ENCODE results near the gene FLVCR1.
"Not testable (repeated sequence)": the region's sequence is repeated elsewhere in the genome, so short reads cannot be mapped to it uniquely, and the experiment has no call there.

FLVCR1 gene

DNA sequence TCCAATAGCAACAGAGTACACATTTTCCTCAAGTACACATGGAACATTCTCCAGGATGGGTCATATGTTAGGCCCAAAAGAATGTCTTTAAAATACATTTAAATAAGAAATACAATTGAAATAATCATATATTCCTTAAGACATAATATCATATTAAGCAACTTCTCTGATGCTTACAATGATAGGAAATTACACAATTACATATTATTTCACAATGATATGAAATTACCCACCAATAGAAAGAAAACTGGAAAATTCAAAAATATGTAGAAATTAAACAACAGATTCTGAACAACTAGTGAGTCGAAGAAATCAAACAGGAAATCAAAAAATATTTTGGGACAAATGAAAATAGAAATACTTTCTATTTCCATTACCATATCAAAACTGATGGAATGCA, 45.6 kb downstream of the FLVCR1 start:
- peaks cover 6% of the 10 kb centered on the region for H3K9me3 ChIP-seq (replicated peaks; ENCODE audit: low read length)
- no peak overlapping the region for H3K4me3 ChIP-seq (ENCODE audit: low read length)

DNA sequence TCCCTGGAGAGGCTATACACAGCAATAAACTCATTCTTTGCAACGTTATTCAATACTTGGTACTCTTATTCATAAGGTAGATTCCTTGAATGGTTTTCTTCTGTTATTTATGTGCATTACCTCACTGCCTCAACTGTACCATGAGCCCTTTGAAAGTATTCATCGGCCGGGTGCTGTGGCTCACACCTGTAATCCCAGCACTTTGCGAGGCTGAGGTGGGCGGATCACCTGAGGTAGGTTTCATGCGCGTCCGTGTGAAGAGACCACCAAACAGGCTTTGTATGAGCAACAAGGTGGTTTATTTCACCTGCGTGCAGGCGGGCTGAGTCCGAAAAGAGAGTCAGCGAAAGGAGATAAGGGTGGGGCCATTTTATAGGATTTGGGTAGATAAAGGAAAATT, 50.0 kb downstream of the FLVCR1 start:
- not testable (repeated sequence) for H3K36me3 ChIP-seq (ENCODE audit: insufficient read depth, low read length); H3K4me2 ChIP-seq (ENCODE audit: low read length); H3K27me3 ChIP-seq (ENCODE audit: control insufficient read depth, insufficient read depth, low read length); H3K9ac ChIP-seq (ENCODE audit: low read depth, low read length); H3K4me3 ChIP-seq (ENCODE audit: low read length); H3K4me1 ChIP-seq (ENCODE audit: control insufficient read depth, insufficient read depth, low read length); H3K9me3 ChIP-seq (replicated peaks; ENCODE audit: low read length)

More for the DNA sequence above, 45.6 kb downstream of the FLVCR1 start:
- H3K4me2 ChIP-seq (ENCODE audit: low read length): no peak overlapping the region
- no peaks in the 10 kb centered on the region for H3K27me3 ChIP-seq (ENCODE audit: control insufficient read depth, insufficient read depth, low read length)
- no peak overlapping the region for H3K9ac ChIP-seq (ENCODE audit: low read depth, low read length)
- peaks cover 12% of the 10 kb centered on the region for H3K36me3 ChIP-seq (ENCODE audit: insufficient read depth, low read length)
- no peaks in the 10 kb centered on the region for H3K4me1 ChIP-seq (ENCODE audit: control insufficient read depth, insufficient read depth, low read length)

- Histone ChIP-seq H3K27me3 (ENCODE audit: control insufficient read depth, insufficient read depth, low read length) (no peaks in the 10 kb centered on the region), H3K9ac (ENCODE audit: low read depth, low read length) (no peak overlapping the region), H3K4me3 (ENCODE audit: low read length) (no peak overlapping the region), H3K4me2 (ENCODE audit: low read length) (no peak overlapping the region), H3K4me1 (ENCODE audit: control insufficient read depth, insufficient read depth, low read length) (no peaks in the 10 kb centered on the region), H3K9me3 (replicated peaks; ENCODE audit: low read length) (no peaks in the 10 kb centered on the region), H3K36me3 (ENCODE audit: insufficient read depth, low read length) (no peaks in the 10 kb centered on the region)
These were observed 50.9 kb downstream of the FLVCR1 start for GRCh38 chr1:212908971-212909370.

GRCh38 chr1:212909652-212910063, 51.6 kb downstream of the FLVCR1 start:
- no peak overlapping the region for H3K9ac ChIP-seq (ENCODE audit: low read depth, low read length)

GRCh38 chr1:212910213-212910612, 52.1 kb downstream of the FLVCR1 start:
- H3K9me3 ChIP-seq (replicated peaks; ENCODE audit: low read length); H3K36me3 ChIP-seq (ENCODE audit: insufficient read depth, low read length); H3K27me3 ChIP-seq (ENCODE audit: control insufficient read depth, insufficient read depth, low read length); H3K4me2 ChIP-seq (ENCODE audit: low read length); H3K4me3 ChIP-seq (ENCODE audit: low read length); H3K9ac ChIP-seq (ENCODE audit: low read depth, low read length); H3K4me1 ChIP-seq (ENCODE audit: control insufficient read depth, insufficient read depth, low read length): not testable (repeated sequence)

More at GRCh38 chr1:212909652-212910063, 51.6 kb downstream of the FLVCR1 start:
- Histone ChIP-seq H3K36me3 (ENCODE audit: insufficient read depth, low read length) (no peaks in the 10 kb centered on the region), H3K27me3 (ENCODE audit: control insufficient read depth, insufficient read depth, low read length) (no peaks in the 10 kb centered on the region), H3K4me2 (ENCODE audit: low read length) (no peak overlapping the region), H3K4me1 (ENCODE audit: control insufficient read depth, insufficient read depth, low read length) (no peaks in the 10 kb centered on the region), H3K9me3 (replicated peaks; ENCODE audit: low read length) (no peaks in the 10 kb centered on the region), H3K4me3 (ENCODE audit: low read length) (no peak overlapping the region)

DNA sequence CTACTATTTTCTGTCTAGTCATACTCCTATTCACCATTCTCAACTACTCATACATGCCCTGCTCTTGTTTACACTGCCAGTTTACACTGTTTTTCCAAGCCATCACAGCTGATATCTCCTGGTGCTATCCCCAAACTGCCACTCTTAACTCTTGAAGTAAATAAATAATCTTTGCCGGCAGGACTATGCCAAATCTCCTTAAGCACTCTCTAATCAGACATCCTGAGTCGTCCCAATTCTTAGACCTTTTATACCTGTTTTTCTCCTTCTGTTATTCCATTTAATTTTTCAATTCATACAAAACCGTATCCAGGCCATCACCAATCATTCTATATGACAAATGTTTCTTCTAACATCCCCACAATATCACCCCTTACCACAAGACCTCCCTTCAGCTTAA, 55.6 kb downstream of the FLVCR1 start:
- H3K27me3 ChIP-seq (ENCODE audit: control insufficient read depth, insufficient read depth, low read length); H3K4me3 ChIP-seq (ENCODE audit: low read length); H3K9ac ChIP-seq (ENCODE audit: low read depth, low read length); H3K4me2 ChIP-seq (ENCODE audit: low read length); H3K4me1 ChIP-seq (ENCODE audit: control insufficient read depth, insufficient read depth, low read length); H3K9me3 ChIP-seq (replicated peaks; ENCODE audit: low read length); H3K36me3 ChIP-seq (ENCODE audit: insufficient read depth, low read length): not testable (repeated sequence)

DNA sequence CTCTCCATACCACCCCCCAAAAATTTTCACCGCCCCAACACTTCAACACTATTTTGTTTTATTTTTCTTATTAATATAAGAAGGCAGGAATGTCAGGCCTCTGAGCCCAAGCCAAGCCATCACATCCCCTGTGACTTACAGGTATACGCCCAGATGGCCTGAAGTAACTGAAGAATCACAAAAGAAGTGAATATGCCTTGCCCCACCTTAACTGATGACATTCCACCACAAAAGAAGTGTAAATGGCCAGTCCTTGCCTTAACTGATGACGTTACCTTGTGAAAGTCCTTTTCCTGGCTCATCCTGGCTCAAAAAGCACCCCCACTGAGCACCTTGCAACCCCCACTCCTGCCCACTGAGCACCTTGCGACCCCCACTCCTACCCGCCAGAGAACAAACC, 56.0 kb downstream of the FLVCR1 start:
- not testable (repeated sequence) for H3K4me1 ChIP-seq (ENCODE audit: control insufficient read depth, insufficient read depth, low read length); H3K9ac ChIP-seq (ENCODE audit: low read depth, low read length); H3K4me3 ChIP-seq (ENCODE audit: low read length); H3K9me3 ChIP-seq (replicated peaks; ENCODE audit: low read length); H3K4me2 ChIP-seq (ENCODE audit: low read length); H3K36me3 ChIP-seq (ENCODE audit: insufficient read depth, low read length); H3K27me3 ChIP-seq (ENCODE audit: control insufficient read depth, insufficient read depth, low read length)

DNA sequence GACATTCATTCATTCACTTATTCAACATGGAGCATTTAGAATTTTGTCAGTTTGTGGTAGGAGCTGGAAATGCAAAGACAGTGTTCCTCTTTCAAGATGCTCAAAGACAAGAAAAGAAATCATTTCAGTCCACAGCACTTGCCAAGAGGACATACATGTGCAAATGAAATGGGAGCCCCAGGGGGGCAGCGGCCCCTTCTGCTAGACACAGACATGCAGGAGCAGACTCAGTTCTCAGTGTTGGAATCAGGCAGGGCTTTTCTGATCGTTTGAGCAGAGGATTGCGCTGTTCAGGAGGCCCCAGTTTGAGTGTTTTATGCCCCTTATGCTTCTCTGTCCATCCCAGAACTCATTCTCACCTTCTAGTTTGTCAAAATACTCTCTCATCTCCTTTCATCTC, 56.7 kb downstream of the FLVCR1 start:
- H3K36me3 ChIP-seq (ENCODE audit: insufficient read depth, low read length): no peaks in the 10 kb centered on the region
- H3K4me2 ChIP-seq (ENCODE audit: low read length): no peak overlapping the region
- no peak overlapping the region for H3K4me3 ChIP-seq (ENCODE audit: low read length)
- H3K9me3 ChIP-seq (replicated peaks; ENCODE audit: low read length): no peaks in the 10 kb centered on the region
- no peak overlapping the region for H3K9ac ChIP-seq (ENCODE audit: low read depth, low read length)
- peaks cover 6% of the 10 kb centered on the region for H3K4me1 ChIP-seq (ENCODE audit: control insufficient read depth, insufficient read depth, low read length)
- peaks cover 10% of the 10 kb centered on the region for H3K27me3 ChIP-seq (ENCODE audit: control insufficient read depth, insufficient read depth, low read length)

DNA sequence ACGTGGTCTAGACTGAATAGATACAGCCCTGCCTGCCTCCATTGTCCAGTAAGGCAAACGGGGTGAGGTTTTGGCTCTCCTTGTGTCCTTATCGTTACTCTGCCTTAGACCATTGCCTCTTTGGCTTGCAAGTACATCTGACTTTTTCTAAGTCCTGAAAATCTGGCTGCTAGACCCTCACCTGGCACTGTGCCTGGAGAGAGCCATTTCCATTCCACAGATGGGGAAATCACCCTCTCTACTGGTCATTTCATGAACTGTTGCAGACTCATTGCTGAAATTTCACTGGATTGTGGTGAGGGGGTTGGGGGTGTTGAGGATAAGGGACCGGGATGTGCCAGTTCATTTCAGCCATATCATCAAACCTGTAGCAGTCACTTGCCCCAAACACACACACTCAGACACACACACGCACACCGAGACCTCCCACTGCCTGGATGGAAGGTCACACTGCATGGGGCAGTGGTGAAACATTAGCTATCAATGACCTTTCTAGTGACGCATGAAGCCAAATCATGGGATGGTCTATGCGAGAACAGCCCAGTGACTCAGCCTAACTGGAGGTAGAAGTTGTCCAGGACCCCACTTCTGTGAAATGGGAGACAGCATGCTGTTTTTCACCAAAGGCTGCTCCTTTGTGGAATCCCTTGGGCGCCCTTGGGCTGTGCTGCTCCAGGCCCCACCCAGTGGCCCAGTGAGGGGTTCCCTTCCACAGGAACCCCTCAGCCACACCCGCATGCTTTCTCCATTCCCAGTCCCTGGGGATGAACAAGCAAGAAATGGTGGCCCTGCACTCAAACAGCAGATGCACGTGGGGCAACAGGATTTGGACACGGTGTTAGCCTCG, 57.4 kb downstream of the FLVCR1 start:
- Histone ChIP-seq H3K9ac (ENCODE audit: low read depth, low read length) (no peak overlapping the region), H3K9me3 (replicated peaks; ENCODE audit: low read length) (no peaks in the 10 kb centered on the region), H3K4me2 (ENCODE audit: low read length) (no peak overlapping the region), H3K36me3 (ENCODE audit: insufficient read depth, low read length) (no peaks in the 10 kb centered on the region), H3K4me1 (ENCODE audit: control insufficient read depth, insufficient read depth, low read length) (peaks cover 6% of the 10 kb centered on the region), H3K27me3 (ENCODE audit: control insufficient read depth, insufficient read depth, low read length) (peaks cover 16% of the 10 kb centered on the region), H3K4me3 (ENCODE audit: low read length) (no peak overlapping the region)

- Histone ChIP-seq H3K4me3 (ENCODE audit: low read length) (peak overlapping the region; percentile 22), H3K36me3 (ENCODE audit: insufficient read depth, low read length) (no peaks in the 10 kb centered on the region), H3K27me3 (ENCODE audit: control insufficient read depth, insufficient read depth, low read length) (peaks cover 22% of the 10 kb centered on the region), H3K4me2 (ENCODE audit: low read length) (peak overlapping the region; percentile 68), H3K9ac (ENCODE audit: low read depth, low read length) (no peak overlapping the region), H3K4me1 (ENCODE audit: control insufficient read depth, insufficient read depth, low read length) (peaks cover 6% of the 10 kb centered on the region), H3K9me3 (replicated peaks; ENCODE audit: low read length) (no peaks in the 10 kb centered on the region)
These were observed 58.5 kb downstream of the FLVCR1 start for GRCh38 chr1:212916481-212917133.

DNA sequence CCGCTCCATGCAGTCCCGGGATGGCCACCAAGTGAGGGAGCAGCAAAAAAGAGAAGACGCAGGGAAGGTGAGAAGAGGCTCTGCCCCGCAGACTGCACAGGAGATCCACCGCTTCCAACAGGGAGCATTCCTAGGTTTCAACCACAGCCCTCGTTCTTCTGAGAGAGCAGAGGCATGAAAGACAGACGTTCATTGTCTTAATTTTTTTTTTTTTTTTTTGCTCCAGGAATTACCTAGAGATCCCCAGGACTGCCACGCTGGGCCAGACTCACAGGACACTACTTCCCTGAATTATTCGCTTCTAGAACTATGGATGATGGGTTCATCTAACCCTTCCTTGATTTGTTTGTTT, 59.0 kb downstream of the FLVCR1 start:
- Histone ChIP-seq H3K27me3 (ENCODE audit: control insufficient read depth, insufficient read depth, low read length) (peaks cover 24% of the 10 kb centered on the region), H3K4me3 (ENCODE audit: low read length) (no peak overlapping the region), H3K4me2 (ENCODE audit: low read length) (peak overlapping the region; percentile 68), H3K4me1 (ENCODE audit: control insufficient read depth, insufficient read depth, low read length) (peaks cover 6% of the 10 kb centered on the region), H3K9me3 (replicated peaks; ENCODE audit: low read length) (no peaks in the 10 kb centered on the region), H3K36me3 (ENCODE audit: insufficient read depth, low read length) (no peaks in the 10 kb centered on the region), H3K9ac (ENCODE audit: low read depth, low read length) (no peak overlapping the region)

DNA sequence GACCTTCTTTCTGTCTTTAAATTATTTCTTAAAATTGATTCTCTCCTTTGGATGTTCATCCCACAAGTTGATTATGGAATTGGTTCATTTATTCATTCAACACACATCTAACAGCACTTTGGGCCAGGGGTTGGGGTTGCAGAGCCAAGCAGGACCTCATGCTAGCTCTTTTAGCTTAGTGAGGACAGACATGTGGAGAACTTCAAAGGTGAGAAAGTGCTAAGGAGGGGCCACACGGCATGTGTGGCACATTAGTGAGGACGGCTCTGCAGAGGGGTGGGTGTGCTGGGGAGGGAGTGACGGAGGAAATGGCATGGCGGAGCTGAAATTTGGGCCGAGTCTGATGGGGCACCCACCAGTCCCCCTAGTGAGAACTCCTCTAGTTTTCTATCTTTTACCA, 59.8 kb downstream of the FLVCR1 start:
- no peak overlapping the region for H3K4me3 ChIP-seq (ENCODE audit: low read length)
- peaks cover 6% of the 10 kb centered on the region for H3K4me1 ChIP-seq (ENCODE audit: control insufficient read depth, insufficient read depth, low read length)
- H3K36me3 ChIP-seq (ENCODE audit: insufficient read depth, low read length): no peaks in the 10 kb centered on the region
- H3K9ac ChIP-seq (ENCODE audit: low read depth, low read length): no peak overlapping the region
- H3K4me2 ChIP-seq (ENCODE audit: low read length): no peak overlapping the region
- peaks cover 30% of the 10 kb centered on the region for H3K27me3 ChIP-seq (ENCODE audit: control insufficient read depth, insufficient read depth, low read length)
- no peaks in the 10 kb centered on the region for H3K9me3 ChIP-seq (replicated peaks; ENCODE audit: low read length)

Data from skeletal muscle satellite cell (primary cell).